A549 (cell line): ENCODE data around the gene GARNL3. TPM values are rescaled to one million over a fixed set of nuclear protein-coding genes. Genes with fewer than 3 reads are reported as not detected.

Experiments
- ATAC-seq, 2 experiments: fragments of 200-7000 bp in 1 of 2; fragments of >200 bp in 1 of 2; cut with Nextera tagmentation in 1 of 2; cut with Tn5 transposase in 1 of 2; 3 replicates each; pipeline versions ENCODE4 v1.8.0 to v1.9.1; 2018 to 2020; ENCODE audit warnings: mild to moderate bottlenecking in 1 of 2, moderate library complexity in 1 of 2
- CTCF ChIA-PET: fragments of 300-600 bp; sonication (Branson Sonifier 250); formaldehyde crosslinking; extraction: SDS; loops from one replicate; lab custom pipeline; 2021; ENCODE audit warnings: antibody characterized with exemption, inconsistent platforms; lab: Yijun Ruan, JAX
- POLR2A ChIA-PET: fragments of 350-600 bp; formaldehyde crosslinking; extraction: SDS; loops from one replicate; lab custom pipeline; 2021; ENCODE audit warnings: antibody characterized with exemption, inconsistent platforms; lab: Yijun Ruan, JAX
- DNase-seq, 2 experiments: peaks; one replicate each; pipeline versions ENCODE4 v3.0.0 to v3.0.0-alpha.2; 2011 to 2016; ENCODE audit warnings: low read depth in 1 of 2, low spot score in 1 of 2
- FAIRE-seq: peaks from 2 replicates; lab custom pipeline; 2011; peaks lifted over from hg19 to GRCh38; lab: Jason Lieb, UNC
- H3K27ac ChIP-seq, 2 experiments: fragments of >200 bp; sonication (Bioruptor Twin); formaldehyde crosslinking; 3 replicates each; pipeline ENCODE4 v1.5.1; 2016 to 2017
- H3K4me1 ChIP-seq: fragments of >200 bp; sonication (Bioruptor Twin); formaldehyde crosslinking; 3 replicates; pipeline ENCODE4 v1.6.1; 2016
- H3K4me2 ChIP-seq: fragments of >200 bp; sonication (Bioruptor Twin); formaldehyde crosslinking; 3 replicates; pipeline ENCODE4 v1.6.1; 2016
- H3K4me3 ChIP-seq: fragments of >200 bp; sonication (Bioruptor Twin); formaldehyde crosslinking; 3 replicates; pipeline ENCODE4 v1.5.1; 2016
- H3K9me3 ChIP-seq: fragments of >200 bp; sonication (Bioruptor Twin); formaldehyde crosslinking; 3 replicates; pipeline ENCODE4 v1.6.1; 2016
- BCL3 ChIP-seq: fragments of >200 bp; sonication (Bioruptor Twin); formaldehyde crosslinking; IDR thresholded peaks from 3 replicates; pipeline ENCODE4 v1.6.1; 2016
- CBX2 ChIP-seq: fragments of 200-600 bp; sonication (generic); IDR thresholded peaks from 2 replicates; pipeline ENCODE4 v1.6.1; 2016; ENCODE audit warnings: low read depth, mild to moderate bottlenecking, borderline replicate concordance
- EHMT2 ChIP-seq: fragments of 200-600 bp; sonication (generic); IDR thresholded peaks from 2 replicates; pipeline ENCODE4 v1.6.1; 2016; ENCODE audit warnings: antibody characterized with exemption, low read depth, mild to moderate bottlenecking, moderate library complexity
- FOSL2 ChIP-seq, 2 experiments: fragments of 450-650 bp in 1 of 2; fragments of >200 bp in 1 of 2; sonication (Bioruptor Twin) in 1 of 2; formaldehyde crosslinking; IDR thresholded peaks; 2 replicates each; pipeline versions ENCODE4 v1.5.0 to v1.6.1; 2016 to 2020; ENCODE audit warnings: mild to moderate bottlenecking in 1 of 2, moderate library complexity in 1 of 2
- FOXS1 ChIP-seq: fragments of 250-450 bp; sonication (Bioruptor Pico); IDR thresholded peaks from 2 replicates; pipeline ENCODE4 v1.5.0; 2020; ENCODE audit warnings: mild to moderate bottlenecking, moderate library complexity
- HEYL ChIP-seq: fragments of 250-450 bp; sonication (Bioruptor Pico); IDR thresholded peaks from 2 replicates; pipeline ENCODE4 v1.8.0; 2021; ENCODE audit warnings: mild to moderate bottlenecking, moderate library complexity
- HOXB13 ChIP-seq: fragments of 250-450 bp; sonication (Bioruptor Pico); IDR thresholded peaks from 2 replicates; pipeline ENCODE4 v1.5.0; 2020; ENCODE audit warnings: low read depth, mild to moderate bottlenecking, moderate library complexity
- HOXB5 ChIP-seq: fragments of 250-450 bp; sonication (Bioruptor Pico); IDR thresholded peaks from 2 replicates; pipeline ENCODE4 v1.5.0; 2020; ENCODE audit warnings: mild to moderate bottlenecking, moderate library complexity
- KDM1A ChIP-seq: fragments of 200-600 bp; sonication (generic); IDR thresholded peaks from 2 replicates; pipeline ENCODE4 v1.6.1; 2016; ENCODE audit warnings: low read depth, mild to moderate bottlenecking
- MAFK ChIP-seq: fragments of 450-650 bp; IDR thresholded peaks from 2 replicates; pipeline ENCODE4 v1.6.1; 2014; ENCODE audit not compliant: partially characterized antibody
- MAX ChIP-seq: IDR thresholded peaks from 2 replicates; pipeline ENCODE4 v1.6.1; 2012
- MYC ChIP-seq: IDR thresholded peaks from 2 replicates; pipeline ENCODE4 v1.6.1; 2012; ENCODE audit warnings: mild to moderate bottlenecking, inconsistent platforms, low read length, improper control_type of control experiment, borderline replicate concordance
- NR3C1 ChIP-seq: fragments of >200 bp; sonication (Bioruptor Twin); formaldehyde crosslinking; IDR thresholded peaks from 3 replicates; pipeline ENCODE4 v1.6.1; 2017
- RAD21 ChIP-seq, 2 experiments: fragments of >200 bp in 1 of 2; sonication (Bioruptor Twin) in 1 of 2; formaldehyde crosslinking in 1 of 2; IDR thresholded peaks in 1 of 2; conservative IDR thresholded peaks in 1 of 2; 2 replicates in 1 of 2; 3 replicates in 1 of 2; pipeline ENCODE4 v1.6.1; 2012 to 2018; ENCODE audit warnings: inconsistent platforms in 1 of 2
- RARB ChIP-seq: fragments of 250-450 bp; sonication (Bioruptor Pico); IDR thresholded peaks from 2 replicates; pipeline ENCODE4 v1.8.0; 2021; ENCODE audit warnings: mild to moderate bottlenecking, moderate library complexity
- RCOR1 ChIP-seq: fragments of 150-350 bp; IDR thresholded peaks from 2 replicates; pipeline ENCODE4 v1.6.1; 2014; ENCODE audit warnings: antibody characterized with exemption, low read length, low read depth
- TFCP2L1 ChIP-seq: fragments of 250-450 bp; sonication (Bioruptor Pico); IDR thresholded peaks from 2 replicates; pipeline ENCODE4 v1.5.0; 2021; ENCODE audit warnings: mild to moderate bottlenecking
- TP53 ChIP-seq: fragments of 250-450 bp; sonication (Bioruptor Pico); IDR thresholded peaks from 2 replicates; pipeline ENCODE4 v1.5.0; 2021; ENCODE audit warnings: mild to moderate bottlenecking, moderate library complexity
- ZNF302 ChIP-seq: fragments of 250-450 bp; sonication (Bioruptor Pico); IDR thresholded peaks from 2 replicates; pipeline ENCODE4 v1.9.0; 2021; ENCODE audit warnings: inconsistent platforms, mild to moderate bottlenecking, moderate library complexity
- WGBS: methylation state at CpG from one replicate; pipeline ENCODE4 v1.1.6; 2017; ENCODE audit errors: missing lambda C conversion rate; 5-methylcytosine and 5-hydroxymethylcytosine counted together
- polyA plus RNA-seq, 4 experiments: library from polyadenylated mRNA; depleted of rRNA in 3 of 4; stranded (reverse); fragments of >200 nt; fragmentation: RNase III in 1 of 4; extraction: RNeasy Plus Mini Kit Qiagen cat#74134 plus additional on column Dnase treatment in 1 of 4; gene quantifications; 2 replicates in 3 of 4; 3 replicates in 1 of 4; pipeline ENCODE4 v1.2.3, GENCODE V29; 2011 to 2017
- TF ChIP-seq, protein P1 (sequence below): fragments of 250-450 bp; sonication (Bioruptor Pico); IDR thresholded peaks from 2 replicates; pipeline ENCODE4 v1.5.0; 2020; ENCODE audit warnings: low read depth, mild to moderate bottlenecking, moderate library complexity
- TF ChIP-seq, protein P2 (sequence below): fragments of 250-450 bp; sonication (Bioruptor Pico); IDR thresholded peaks from 2 replicates; pipeline ENCODE4 v1.5.0; 2021; ENCODE audit warnings: mild to moderate bottlenecking, moderate library complexity, borderline replicate concordance

Gene GARNL3
- polyA plus RNA-seq, 2 of the 4 experiments (the other 2 are of a cell fraction), result 2.9 to 5.1 TPM

DNA sequence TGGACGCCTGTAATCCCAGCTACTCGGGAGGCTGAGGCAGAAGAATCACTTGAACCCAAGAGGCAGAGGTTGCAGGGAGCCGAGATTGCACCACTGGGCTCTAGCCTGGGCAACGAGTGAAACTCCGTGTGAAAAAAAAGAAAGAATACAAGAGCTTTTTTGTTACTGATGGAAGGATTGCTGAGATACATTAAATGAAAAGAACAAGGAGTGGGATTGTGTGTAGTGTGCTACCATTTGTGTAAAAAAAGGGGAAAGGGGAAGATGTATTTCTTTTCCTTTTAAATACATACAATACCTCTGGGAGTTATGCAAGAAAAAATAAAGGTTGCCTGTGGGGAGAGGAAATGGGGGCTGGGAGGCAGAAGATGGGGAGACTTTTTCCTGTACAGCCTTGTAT, 14.7 kb upstream of the GARNL3 start:
- POLR2A ChIA-PET, result no interaction called here
- TF ChIP-seq HOXB5 (CRISPR knock-in tag), result no peak
- TF ChIP-seq BCL3, result no peak
- no peak for TF ChIP-seq EHMT2
- TF ChIP-seq FOSL2 (IDR thresholded peaks at IDR 0.05), result no peak
- TF ChIP-seq FOSL2 (CRISPR knock-in tag; IDR thresholded peaks at IDR 0.05), result no peak
- no peak for TF ChIP-seq TFCP2L1 (CRISPR knock-in tag)
- no peak for TF ChIP-seq MAFK
- TF ChIP-seq FOXS1, result no peak
- no peak for TF ChIP-seq NR3C1
- TF ChIP-seq MYC, result no peak
- no peak for TF ChIP-seq HEYL (CRISPR knock-in tag)
- ATAC-seq, result no peak

DNA sequence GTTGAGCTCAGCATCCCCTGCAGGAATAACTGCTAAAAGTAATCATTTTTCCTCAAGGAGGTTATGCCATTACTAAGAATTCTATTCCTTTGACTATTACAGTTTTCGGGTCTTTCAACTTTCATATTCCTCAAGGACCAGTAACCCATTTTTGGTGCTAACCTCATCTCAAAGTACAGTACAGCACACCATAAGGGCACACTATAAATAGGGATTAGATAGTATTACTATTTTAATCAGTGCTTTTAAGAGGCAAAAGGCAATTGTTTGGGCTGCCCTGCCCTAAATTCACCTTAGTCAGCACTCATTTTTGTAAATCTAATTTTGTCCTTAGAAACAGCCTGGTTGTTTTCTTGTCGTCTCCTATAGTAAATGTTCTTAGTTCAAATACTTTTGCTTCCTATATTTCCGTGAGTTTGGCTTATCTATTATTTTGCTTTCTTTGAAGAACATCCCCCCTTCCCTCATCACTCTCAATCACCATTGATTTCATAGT, 13.6 kb upstream of the GARNL3 start:
- FAIRE-seq (no peak), ATAC-seq (no peak), DNase-seq (no peak)
- Histone ChIP-seq H3K9me3 (no peaks in the 10 kb centered on the region), H3K4me3 (no peak overlapping the region), H3K27ac (no peak overlapping the region), H3K4me1 (no peaks in the 10 kb centered on the region; the same call in 2 of the 3 replicates), H3K4me2 (no peak overlapping the region)
- TF ChIP-seq MAFK (peak; percentile 59), CBX2 (no peak), MAX (no peak)
- ChIA-PET CTCF (interaction anchor here (0.8 to 1.8 kb wide), 5 partner anchors 11 to 309 kb away, joined by 3 to 4 read pairs (median 4); no protein-coding TSS in a partner anchor), POLR2A (no interaction called here)
- 87% methylated on average over 3 of the region's 3 CpGs for WGBS

More for the DNA sequence above, 14.7 kb upstream of the GARNL3 start:
- H3K4me3 ChIP-seq, result no peak overlapping the region
- CTCF ChIA-PET, result interaction anchor here (0.9 to 1.6 kb wide), 4 partner anchors 13 to 98 kb away, joined by 3 to 4 read pairs (median 4); no protein-coding TSS in a partner anchor
- 89% methylated on average over 5 of the region's 5 CpGs for WGBS
- H3K4me1 ChIP-seq, result peaks cover 4% of the 10 kb centered on the region; the same call in 1 of the 3 replicates
- no peak for FAIRE-seq
- no peak overlapping the region for H3K27ac ChIP-seq
- no peak overlapping the region for H3K4me2 ChIP-seq
- no peak for DNase-seq
- no peaks in the 10 kb centered on the region for H3K9me3 ChIP-seq

DNA sequence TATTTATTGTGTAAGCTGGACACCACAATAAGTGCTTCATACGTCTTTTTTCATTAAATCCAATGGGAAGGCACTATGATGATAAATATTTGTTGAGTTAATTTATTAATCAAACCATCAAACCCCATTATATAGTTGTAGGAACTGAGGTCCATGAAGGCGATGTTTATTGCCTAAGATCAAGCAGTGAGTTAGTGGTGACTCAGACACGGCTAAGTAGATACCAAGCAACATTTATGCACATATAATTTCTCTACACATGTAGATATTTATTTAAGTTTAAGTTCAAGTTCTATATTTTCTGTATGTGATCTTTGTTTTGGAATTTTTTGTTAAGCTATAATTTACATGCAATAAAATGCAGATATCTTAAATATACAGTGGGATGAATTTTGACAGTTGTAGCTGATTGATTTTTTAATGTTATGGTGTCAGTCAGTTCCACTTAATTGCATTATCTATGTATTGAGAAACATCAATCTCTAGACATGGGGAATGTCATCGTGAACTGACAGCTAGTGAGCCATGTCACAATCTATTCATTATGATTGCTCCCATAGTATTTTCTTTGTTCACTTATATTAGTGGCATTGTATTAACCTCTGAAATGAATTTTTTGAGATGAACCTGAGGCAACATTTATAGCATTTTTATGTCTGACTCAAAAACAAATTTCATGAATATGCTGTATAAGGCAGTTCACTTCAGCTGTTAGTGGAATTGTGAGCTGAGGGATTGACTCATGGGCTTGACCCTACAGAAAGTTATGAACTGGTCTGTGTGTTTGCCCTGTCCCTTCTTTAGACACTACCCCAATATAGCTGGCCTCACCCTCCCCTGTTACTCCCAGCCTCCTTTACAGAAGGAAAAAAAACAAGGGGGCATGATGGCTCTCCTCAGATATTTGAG, 11.9 kb upstream of the GARNL3 start:
- ChIA-PET CTCF (interaction anchor here (0.7 to 1.8 kb wide), 7 partner anchors 9 to 54 kb away, joined by 3 to 5 read pairs (median 3); no protein-coding TSS in a partner anchor), POLR2A (no interaction called here)
- H3K4me1 ChIP-seq, result no peaks in the 10 kb centered on the region
- DNase-seq (no peak), ATAC-seq (no peak), FAIRE-seq (no peak)
- H3K27ac ChIP-seq, result no peak overlapping the region
- H3K4me3 ChIP-seq, result no peak overlapping the region
- TF ChIP-seq, protein P1, sequence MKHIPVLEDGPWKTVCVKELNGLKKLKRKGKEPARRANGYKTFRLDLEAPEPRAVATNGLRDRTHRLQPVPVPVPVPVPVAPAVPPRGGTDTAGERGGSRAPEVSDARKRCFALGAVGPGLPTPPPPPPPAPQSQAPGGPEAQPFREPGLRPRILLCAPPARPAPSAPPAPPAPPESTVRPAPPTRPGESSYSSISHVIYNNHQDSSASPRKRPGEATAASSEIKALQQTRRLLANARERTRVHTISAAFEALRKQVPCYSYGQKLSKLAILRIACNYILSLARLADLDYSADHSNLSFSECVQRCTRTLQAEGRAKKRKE, result no peak
- TF ChIP-seq HOXB13 (CRISPR knock-in tag), result no peak
- no peak for TF ChIP-seq ZNF302 (CRISPR knock-in tag)
- TF ChIP-seq BCL3, result no peak
- no peak for TF ChIP-seq RARB
- TF ChIP-seq KDM1A, result no peak
- TF ChIP-seq RCOR1, result no peak
- TF ChIP-seq TP53 (CRISPR knock-in tag), result no peak
- no peak for TF ChIP-seq TFCP2L1 (CRISPR knock-in tag)
- no peak for TF ChIP-seq RAD21 (conservative IDR thresholded peaks at IDR 0.05 in 1 of 2, IDR thresholded peaks at IDR 0.05 in 1 of 2)
- TF ChIP-seq FOXS1, result no peak
- TF ChIP-seq, protein P2, sequence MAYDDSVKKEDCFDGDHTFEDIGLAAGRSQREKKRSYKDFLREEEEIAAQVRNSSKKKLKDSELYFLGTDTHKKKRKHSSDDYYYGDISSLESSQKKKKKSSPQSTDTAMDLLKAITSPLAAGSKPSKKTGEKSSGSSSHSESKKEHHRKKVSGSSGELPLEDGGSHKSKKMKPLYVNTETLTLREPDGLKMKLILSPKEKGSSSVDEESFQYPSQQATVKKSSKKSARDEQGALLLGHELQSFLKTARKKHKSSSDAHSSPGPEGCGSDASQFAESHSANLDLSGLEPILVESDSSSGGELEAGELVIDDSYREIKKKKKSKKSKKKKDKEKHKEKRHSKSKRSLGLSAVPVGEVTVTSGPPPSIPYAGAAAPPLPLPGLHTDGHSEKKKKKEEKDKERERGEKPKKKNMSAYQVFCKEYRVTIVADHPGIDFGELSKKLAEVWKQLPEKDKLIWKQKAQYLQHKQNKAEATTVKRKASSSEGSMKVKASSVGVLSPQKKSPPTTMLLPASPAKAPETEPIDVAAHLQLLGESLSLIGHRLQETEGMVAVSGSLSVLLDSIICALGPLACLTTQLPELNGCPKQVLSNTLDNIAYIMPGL, result no peak
- H3K9me3 ChIP-seq, result no peaks in the 10 kb centered on the region
- H3K4me2 ChIP-seq, result no peak overlapping the region
- 89% methylated on average over 4 of the region's 4 CpGs for WGBS
